ENCODE data around the gene GPATCH2.

DNA sequence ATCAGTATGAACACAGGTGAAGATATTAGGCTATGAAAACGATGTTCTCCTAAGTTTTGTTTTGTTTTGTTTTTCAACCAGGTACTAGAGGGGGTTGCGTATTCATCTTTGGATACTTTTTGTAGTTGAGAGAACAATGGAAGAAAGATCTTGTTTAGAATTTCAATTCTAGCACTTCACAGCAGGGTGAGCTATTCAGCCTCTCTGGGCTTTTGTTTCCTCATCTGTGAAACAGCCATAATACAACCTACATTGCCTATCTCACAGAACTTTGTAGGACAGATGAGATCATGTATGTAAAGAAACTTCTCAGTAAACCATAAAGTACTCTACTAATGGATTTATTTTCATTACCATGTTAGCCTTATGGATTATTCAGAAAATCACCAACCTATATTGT is 199.5 kb downstream of the GPATCH2 start:
- TF ChIP-seq CTCF (IDR thresholded peaks at IDR 0.05; ENCODE audit: low read length) (peak; percentile 41; the same call in 1 of the 2 replicates), EZH2 (IDR thresholded peaks at IDR 0.05; ENCODE audit: borderline replicate concordance, low read length) (no peak)
